Measurements from ENCODE around the gene NDUFS7.

NDUFS7 gene

DNA sequence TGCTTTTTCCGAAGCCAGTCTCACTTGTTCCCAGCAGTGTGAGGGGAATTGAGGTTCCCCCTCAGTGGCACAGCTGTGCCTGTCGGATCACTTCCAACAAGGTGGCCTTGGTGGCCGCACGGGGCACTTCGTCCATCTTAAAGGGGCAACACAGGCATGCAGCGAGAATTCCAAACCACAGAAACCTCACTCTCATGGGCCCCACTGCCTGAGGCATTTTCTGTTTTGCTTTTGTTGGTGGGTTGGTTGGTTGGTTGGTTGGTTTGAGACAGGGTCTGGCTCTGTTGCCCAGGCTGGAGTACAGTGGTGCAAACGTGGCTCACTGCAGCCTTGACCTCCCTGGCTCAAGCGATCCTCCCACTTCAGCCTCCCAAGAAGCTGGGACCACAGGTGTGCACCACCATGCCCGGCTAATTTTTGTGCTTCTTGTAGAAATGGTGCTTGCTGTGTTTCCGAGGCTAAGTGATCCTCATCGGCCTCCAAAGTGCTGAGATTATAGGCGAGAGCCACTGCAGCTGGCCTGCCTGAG is 3.7 kb upstream of the NDUFS7 start:
- no peak for TF ChIP-seq ZFX (IDR thresholded peaks at IDR 0.05)
- TF ChIP-seq, protein P1, sequence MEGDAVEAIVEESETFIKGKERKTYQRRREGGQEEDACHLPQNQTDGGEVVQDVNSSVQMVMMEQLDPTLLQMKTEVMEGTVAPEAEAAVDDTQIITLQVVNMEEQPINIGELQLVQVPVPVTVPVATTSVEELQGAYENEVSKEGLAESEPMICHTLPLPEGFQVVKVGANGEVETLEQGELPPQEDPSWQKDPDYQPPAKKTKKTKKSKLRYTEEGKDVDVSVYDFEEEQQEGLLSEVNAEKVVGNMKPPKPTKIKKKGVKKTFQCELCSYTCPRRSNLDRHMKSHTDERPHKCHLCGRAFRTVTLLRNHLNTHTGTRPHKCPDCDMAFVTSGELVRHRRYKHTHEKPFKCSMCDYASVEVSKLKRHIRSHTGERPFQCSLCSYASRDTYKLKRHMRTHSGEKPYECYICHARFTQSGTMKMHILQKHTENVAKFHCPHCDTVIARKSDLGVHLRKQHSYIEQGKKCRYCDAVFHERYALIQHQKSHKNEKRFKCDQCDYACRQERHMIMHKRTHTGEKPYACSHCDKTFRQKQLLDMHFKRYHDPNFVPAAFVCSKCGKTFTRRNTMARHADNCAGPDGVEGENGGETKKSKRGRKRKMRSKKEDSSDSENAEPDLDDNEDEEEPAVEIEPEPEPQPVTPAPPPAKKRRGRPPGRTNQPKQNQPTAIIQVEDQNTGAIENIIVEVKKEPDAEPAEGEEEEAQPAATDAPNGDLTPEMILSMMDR (conservative IDR thresholded peaks at IDR 0.05): no peak
- H3K27ac ChIP-seq: no peak overlapping the region

DNA sequence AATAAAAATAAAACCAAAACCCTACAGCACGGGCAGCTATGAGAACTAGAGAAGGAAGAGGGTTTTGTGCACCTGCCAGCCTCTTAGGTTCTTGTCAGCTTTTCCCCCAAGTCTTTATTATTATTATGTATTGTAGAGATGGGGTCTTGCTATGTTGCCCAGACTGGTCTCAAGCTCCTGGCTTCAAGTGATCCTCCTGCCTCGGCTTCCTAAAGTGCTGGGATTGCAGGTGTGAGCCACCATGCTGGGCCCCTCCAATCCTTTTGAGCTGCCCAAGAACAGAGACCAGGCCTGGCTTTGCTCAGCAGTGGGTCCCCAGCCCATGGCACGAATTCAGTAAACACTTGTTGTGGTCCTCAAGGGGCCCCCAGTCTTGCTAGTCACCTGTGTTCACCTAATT is 1.5 kb upstream of the NDUFS7 start:
- no peak overlapping the region for H3K27ac ChIP-seq

DNA sequence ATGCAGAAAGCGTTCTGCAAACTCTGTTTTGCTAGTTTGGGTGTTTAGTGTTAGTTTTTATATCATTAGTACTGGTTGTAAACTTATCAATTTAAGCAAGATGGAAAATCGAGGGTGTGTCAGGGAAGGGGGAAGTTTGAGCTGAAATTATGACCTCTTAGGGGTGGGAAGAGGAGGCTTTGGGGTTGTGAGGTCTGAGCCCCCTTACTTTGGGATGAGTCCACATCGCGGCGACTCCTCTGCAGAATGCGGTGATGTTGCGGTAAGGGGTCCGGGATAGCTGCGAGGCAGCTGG is 743 bp upstream of the NDUFS7 start:
- H3K27ac ChIP-seq: no peak overlapping the region
- TF ChIP-seq, protein P1 (conservative IDR thresholded peaks at IDR 0.05): no peak
- TF ChIP-seq ZFX (IDR thresholded peaks at IDR 0.05): no peak

More for the DNA sequence above, 1.5 kb upstream of the NDUFS7 start:
- TF ChIP-seq, protein P1 (conservative IDR thresholded peaks at IDR 0.05): no peak
- TF ChIP-seq ZFX (IDR thresholded peaks at IDR 0.05): no peak

DNA sequence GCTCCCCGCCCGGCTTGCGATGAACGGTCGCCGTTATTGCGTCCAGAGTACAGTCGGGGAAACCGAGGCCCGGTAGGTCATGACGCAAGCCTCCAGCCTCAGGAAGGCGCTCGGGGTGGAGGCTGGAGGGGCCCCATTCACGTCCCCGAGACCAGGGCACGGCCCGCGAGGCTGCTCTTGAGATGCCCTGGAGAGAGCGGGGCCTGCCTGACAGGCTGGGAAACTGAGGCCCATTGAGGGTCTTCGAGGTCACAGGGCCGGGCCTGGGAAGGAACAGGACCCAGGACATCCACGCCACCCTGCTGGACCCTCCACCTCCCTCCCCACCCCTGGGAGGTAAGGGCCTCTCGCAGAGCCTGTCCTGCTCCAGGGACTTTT is 367 bp downstream of the NDUFS7 start:
- peak overlapping the region; percentile 95 for H3K27ac ChIP-seq
- TF ChIP-seq, protein P1 (conservative IDR thresholded peaks at IDR 0.05): no peak
- peak; percentile 41; the same call in 1 of the 2 replicates for TF ChIP-seq ZFX (IDR thresholded peaks at IDR 0.05)

DNA sequence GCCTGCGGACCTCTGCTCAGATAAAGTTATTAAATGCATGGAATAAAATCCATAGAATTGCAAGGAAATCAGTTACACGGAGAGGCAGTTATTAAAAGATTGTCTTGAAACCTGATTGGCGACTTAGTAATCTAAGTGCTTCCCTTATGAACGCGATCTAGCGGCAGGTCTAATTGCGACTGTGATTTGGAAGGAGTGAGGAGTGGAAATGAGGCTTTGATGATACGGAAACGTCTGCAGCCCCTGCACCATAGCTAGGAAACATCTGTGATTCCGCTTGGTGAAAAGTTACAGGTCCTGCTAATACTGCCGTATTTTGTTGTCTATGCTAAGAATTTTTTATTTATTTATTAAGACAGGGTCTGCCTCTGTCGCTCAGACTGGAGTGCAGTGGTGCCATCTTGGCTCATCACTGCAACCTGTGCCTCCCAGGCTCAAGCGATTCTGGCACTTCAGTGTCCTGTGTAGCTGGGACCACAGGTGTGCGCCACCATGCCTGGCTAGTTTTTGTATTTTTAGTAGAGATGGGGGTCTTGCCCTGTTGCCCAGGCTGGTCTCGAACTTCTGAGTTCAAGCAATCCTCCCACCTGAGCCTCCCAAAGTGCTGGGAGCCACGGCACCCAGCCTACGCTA is 887 bp downstream of the NDUFS7 start:
- H3K27ac ChIP-seq: peak overlapping the region; percentile 95
- no peak for TF ChIP-seq ZFX (IDR thresholded peaks at IDR 0.05)
- TF ChIP-seq, protein P1 (conservative IDR thresholded peaks at IDR 0.05): no peak

DNA sequence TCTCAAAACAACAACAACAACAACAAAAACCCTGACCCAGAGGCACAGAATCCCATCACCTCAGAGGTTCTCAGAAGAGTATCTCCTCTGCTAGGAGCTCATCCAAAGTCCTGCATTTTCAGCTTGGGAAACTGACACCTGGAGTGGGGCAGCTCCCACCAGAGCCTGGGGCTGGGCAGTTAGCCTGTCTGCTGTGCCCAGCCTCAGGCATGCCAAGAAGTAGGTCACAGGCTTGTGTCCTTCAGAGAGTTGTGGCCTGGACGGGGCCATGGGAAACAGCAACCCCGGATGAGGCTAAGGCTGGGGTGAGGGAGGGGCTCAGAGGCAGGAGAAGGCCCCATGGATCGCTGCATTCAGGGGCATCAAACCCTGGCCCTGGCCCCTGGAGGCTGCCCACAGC is 2.1 kb downstream of the NDUFS7 start:
- no peak overlapping the region for H3K27ac ChIP-seq
- TF ChIP-seq, protein P1 (conservative IDR thresholded peaks at IDR 0.05): no peak
- no peak for TF ChIP-seq ZFX (IDR thresholded peaks at IDR 0.05)

DNA sequence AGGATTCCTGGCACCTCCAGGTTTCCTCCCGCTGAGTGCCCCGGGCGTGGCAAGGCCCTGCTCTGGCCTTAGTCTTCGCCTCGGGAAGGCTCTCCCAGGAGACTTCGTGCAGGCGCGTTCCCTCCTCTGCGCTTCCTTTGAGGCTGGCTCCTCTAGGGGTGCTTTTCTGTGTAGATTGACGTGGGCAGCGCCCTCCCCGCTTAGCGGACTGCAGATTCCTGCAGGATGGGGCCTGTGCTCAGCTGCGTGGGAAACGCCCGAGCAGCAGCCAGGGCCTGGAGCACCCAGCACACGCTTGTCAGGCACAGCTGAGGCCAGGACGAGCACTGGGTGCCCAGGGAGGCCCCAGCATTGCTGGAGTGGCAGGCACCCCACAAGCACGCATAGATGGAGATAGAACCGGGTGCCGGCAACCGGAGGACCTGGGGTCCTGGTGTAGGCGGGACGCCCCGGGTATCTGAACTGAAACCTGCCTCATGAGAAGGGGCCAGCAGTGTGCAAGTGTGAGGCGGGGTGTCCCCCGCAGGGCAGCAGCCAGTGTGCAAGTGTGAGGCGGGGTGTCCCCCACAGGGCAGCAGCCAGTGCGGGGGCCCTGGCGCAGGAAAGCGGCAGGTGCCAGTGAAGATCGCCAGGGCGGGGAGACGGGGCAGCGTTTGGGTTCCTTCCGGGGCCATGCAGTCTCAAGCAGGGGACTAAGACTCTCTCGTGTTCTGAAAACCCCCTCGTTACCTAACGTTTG is 3.4 kb downstream of the NDUFS7 start:
- H3K27ac ChIP-seq: no peak overlapping the region
- no peak for TF ChIP-seq ZFX (IDR thresholded peaks at IDR 0.05)
- TF ChIP-seq, protein P1 (conservative IDR thresholded peaks at IDR 0.05): no peak
